ENCODE data around the gene SPAG17.

Gene SPAG17

GRCh38 chr1:118116401-118116800 is 68.6 kb downstream of the SPAG17 start:
- ChIA-PET CTCF (interaction anchor here (1.5 kb wide), 1 partner anchor 12 kb away, joined by 4 read pairs; no protein-coding TSS in a partner anchor), POLR2A (no interaction called here)
- TF ChIP-seq CTCF (IDR thresholded peaks at IDR 0.05; ENCODE audit: control extremely low read depth, extremely low read depth, low read depth, missing control alignments) = no peak
- no peak for DNase-seq (ENCODE audit: extremely low spot score)

- DNase-seq (ENCODE audit: extremely low spot score) = no peak
- ChIA-PET POLR2A (no interaction called here), CTCF (interaction anchor here (1.5 kb wide), 1 partner anchor 13 kb away, joined by 4 read pairs; no protein-coding TSS in a partner anchor)
- no peak for TF ChIP-seq CTCF (IDR thresholded peaks at IDR 0.05; ENCODE audit: control extremely low read depth, extremely low read depth, low read depth, missing control alignments)
Measured at GRCh38 chr1:118115567-118116295, 69.3 kb downstream of the SPAG17 start.

GRCh38 chr1:118113261-118113660 is 71.8 kb downstream of the SPAG17 start:
- ChIA-PET CTCF (no interaction called here), POLR2A (no interaction called here)
- TF ChIP-seq CTCF (IDR thresholded peaks at IDR 0.05; ENCODE audit: control extremely low read depth, extremely low read depth, low read depth, missing control alignments) = no peak
- no peak for DNase-seq (ENCODE audit: extremely low spot score)

GRCh38 chr1:118110580-118110979 is 74.4 kb downstream of the SPAG17 start:
- POLR2A ChIA-PET = no interaction called here
- TF ChIP-seq CTCF (IDR thresholded peaks at IDR 0.05; ENCODE audit: control extremely low read depth, extremely low read depth, low read depth, missing control alignments) = no peak
- CTCF ChIA-PET = interaction anchor here (1.2 kb wide), 1 partner anchor 8 kb away, joined by 3 read pairs; no protein-coding TSS in a partner anchor
- DNase-seq (ENCODE audit: extremely low spot score) = no peak

GRCh38 chr1:118104951-118105350 is 80.1 kb downstream of the SPAG17 start:
- TF ChIP-seq CTCF (IDR thresholded peaks at IDR 0.05; ENCODE audit: control extremely low read depth, extremely low read depth, low read depth, missing control alignments) = no peak
- POLR2A ChIA-PET = no interaction called here
- CTCF ChIA-PET = interaction anchor here (1.0 kb wide), 1 partner anchor 27 kb away, joined by 3 read pairs; no protein-coding TSS in a partner anchor
- DNase-seq (ENCODE audit: extremely low spot score) = no peak

- TF ChIP-seq CTCF (IDR thresholded peaks at IDR 0.05; ENCODE audit: control extremely low read depth, extremely low read depth, low read depth, missing control alignments) = no peak
- ChIA-PET CTCF (interaction anchor here (1.1 kb wide), 1 partner anchor 8 kb away, joined by 3 read pairs; no protein-coding TSS in a partner anchor), POLR2A (no interaction called here)
- DNase-seq (ENCODE audit: extremely low spot score) = no peak
Measured at GRCh38 chr1:118102445-118102844, 82.6 kb downstream of the SPAG17 start.
